DMS 273 (cell line): Measurements from ENCODE around the gene MYO10.
A peak's percentile ranks its signal among the peaks of the same experiment; 100 is the strongest.

Experiments used
- DNase-seq: peaks from one replicate; lab custom pipeline; 2025; ENCODE audit not compliant: unreplicated experiment; lab: John Stamatoyannopoulos, UW

MYO10 gene

DNA sequence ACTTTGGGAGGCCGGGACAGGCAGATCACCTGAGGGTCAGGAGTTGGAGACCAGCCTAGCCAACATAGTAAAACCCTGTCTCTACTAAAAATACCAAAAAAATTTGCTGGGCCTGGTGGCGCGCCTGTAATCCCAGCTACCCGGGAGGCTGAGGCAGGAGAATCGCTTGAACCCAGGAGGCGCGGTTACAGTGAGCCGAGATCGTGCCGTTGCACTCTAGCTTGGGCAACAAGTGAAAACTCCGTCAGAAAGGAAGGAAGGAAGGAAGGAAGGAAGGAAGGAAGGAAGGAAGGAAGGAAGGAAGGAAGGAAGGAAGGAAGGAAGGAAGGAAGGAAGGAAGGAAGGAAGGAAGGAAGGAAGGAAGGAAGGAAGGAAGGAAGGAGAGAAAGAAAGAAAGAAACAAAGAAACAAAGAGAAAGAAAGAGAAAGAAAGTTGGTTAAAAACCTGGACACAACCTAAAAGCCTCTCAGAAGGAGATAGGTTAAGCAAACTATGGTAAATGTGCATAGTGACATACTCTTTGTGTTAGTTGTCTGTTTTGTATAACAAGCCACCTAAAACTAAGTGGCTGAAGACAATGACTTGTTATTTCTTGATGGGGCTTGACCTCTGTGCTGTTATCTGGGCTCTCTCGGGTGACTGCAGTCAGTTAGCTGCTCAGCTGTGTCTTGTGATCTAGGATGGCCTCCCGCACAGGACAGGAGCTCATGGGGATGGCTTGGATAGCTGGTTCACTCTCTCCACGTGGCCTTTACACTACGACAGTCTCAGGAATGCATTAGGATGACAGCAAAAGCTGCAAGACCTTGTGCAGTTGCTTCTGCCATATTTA lies 8.0 kb upstream of the MYO10 start:
- no peak for DNase-seq

DNA sequence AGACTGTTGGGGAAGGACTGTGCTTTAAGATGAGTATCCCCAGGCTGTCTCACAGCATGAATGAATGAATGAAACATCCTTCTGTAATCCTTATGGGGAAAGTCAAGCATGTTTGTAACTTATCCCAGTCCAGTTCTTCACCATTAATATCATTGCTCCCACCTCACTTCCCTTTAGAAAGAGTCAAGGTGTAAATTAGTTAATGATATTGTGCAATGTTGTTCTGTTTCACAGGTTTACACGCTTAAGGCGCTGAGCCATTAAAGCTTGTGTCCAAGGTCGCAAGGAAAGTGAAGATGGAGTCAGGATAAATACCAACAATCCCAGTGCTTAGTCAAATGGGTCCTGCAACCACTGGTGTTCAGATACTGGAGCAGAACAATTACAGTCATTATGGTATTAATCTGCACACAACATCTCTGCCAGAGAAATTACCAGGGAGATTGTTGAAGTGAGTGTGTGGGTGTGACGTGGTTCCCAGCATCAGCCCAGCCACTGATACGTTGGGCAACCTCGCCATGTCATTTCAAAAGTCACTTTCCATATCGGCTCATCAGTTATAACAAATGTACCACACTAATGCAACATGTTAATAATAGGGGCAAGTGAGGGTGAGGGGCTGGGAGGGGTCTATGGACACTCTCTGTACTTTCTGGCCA lies 1.5 kb upstream of the MYO10 start:
- DNase-seq = no peak

DNA sequence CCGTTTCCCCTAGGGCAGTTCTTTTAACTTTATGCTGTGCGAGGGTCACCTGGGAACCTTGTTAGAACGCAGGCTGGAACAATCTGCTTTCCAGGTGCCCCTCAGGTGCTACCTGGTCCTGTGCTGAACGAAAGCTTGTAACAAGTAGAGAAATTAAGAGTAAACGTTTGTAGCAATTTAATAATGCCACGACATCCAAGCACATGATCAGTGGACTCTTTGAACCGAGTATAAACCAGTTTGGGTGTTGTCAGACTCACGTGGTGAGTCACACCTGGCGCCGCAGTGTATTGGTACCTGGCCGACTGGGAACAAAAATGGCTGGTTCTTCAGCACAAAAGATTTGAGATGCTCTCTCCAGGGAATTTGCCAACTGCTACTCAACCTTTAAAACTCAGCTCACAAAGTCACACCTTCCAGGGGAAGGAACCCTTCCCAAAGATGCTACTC lies 926 bp upstream of the MYO10 start:
- DNase-seq = no peak

DNA sequence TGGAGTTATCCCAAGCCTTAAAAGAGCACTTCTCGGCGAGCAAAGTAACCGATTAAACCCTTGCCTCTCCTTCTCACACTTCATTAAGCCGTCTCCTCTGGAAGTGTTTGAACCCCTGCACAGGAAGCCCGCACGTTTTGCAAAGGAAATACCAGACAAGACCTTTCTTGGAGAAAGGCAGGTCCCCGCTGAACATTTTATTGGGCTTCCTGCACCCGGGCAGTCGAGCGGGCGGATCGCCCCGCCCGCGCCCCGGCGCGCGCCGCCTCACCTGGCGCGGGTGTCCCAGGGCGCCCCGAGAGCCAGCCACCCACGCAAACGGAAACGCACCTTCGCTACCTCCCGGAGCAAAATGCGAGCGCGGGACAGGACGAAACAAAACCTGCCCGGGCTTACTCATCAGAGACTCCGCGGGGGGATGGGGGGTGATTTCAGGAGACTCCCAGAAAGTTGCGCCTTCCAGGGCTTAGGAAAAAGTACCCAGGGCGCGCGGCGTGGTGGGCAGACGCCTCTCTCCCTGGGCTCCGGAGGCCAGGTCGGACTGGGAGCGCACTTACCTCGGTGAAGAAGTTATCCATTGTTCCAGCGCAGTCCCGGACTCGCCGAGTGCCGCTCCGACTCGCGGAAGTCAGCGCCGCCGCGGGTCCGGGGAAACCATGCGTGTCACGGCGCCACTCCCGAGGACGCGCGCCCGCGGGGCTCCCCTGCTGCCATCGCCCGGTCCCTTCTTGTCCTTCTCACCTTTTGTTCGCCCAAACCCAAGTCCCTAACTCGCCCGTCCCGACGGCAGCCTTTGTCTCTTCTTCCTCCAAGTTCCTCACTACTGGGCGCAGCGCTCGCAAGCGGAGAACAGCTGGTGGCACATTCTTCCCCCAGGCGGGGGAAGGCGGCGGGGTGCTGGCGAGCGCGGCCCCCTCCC lies 598 bp downstream of the MYO10 start:
- DNase-seq = peak; percentile 83

DNA sequence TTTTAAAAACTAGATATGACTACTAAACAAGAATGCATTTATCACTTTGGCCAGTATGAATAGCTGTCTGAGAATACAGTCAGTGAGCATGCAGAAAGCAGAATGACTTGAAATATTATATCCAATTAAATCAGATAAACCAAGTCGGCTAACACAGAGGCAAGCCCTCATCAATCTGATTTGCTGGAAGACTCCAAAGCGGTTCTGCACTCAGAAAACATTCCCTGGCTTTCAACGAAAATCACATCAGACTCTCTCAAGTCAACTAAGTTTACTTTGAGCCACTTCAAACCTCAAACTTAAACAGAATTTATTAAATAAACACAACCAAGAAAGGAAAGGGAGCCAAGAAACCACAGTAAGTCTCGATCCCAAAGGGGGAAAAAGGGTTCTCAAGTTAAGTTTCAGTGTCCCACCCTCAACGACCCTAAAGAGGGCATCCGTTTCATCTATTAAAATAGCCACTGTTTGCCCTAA lies 1.4 kb downstream of the MYO10 start:
- DNase-seq = peak; percentile 45

DNA sequence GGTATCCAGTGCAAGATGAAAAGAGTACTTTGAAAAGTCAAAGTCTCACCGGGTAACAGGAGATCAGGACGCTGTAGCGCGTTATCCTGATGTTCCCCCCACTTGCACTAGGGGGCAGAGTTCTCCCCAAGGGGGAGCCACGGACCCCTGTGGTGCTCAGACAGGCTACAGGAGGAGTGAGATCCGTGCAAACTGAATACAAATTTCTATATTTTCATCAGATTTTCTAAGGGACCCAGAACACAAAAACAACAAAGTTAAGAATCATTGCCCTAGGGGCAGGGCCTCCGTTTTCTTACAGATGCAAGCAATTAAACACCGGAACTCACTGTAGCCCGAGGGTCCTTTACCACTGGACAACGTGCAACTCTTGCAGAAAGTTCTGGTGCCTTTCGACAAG lies 2.0 kb downstream of the MYO10 start:
- peak; percentile 77 for DNase-seq

DNA sequence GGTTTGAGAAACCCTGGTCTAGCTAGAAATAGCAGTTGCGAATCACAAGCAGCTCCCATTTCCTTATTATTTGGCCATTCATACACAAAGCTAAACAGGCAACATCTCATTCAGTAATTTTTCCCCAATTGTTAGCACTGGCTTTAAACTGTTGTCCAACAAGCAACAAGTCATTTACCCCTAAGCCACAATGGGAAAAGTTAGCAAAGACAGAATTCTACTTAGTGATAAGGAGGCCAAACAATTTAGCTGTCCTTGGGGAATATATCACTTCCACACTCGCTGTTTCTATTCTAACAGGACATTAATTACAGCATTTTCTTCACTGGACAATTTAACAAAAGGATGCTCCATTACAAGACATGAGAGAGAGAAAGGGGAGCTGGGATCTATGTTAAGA lies 2.8 kb downstream of the MYO10 start:
- no peak for DNase-seq

DNA sequence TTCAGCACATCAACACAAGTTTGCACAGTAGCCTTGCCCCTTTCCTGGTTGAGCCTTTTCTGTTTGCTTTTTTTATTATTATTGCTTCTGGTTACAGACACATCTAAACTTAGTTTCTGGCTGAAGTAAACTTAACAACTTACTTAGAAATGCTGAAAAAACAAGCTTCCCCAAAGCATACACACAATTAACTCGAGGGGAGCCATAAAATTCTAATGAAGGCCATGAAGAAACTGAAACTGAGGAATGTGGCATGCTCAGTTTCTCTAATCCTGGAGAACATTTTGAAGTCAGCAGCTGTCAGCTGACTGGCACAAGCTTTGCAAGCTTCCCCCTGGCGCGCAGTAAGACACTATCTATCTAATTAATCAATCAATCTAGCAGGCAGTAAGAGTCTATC lies 3.7 kb downstream of the MYO10 start:
- DNase-seq = no peak

DNA sequence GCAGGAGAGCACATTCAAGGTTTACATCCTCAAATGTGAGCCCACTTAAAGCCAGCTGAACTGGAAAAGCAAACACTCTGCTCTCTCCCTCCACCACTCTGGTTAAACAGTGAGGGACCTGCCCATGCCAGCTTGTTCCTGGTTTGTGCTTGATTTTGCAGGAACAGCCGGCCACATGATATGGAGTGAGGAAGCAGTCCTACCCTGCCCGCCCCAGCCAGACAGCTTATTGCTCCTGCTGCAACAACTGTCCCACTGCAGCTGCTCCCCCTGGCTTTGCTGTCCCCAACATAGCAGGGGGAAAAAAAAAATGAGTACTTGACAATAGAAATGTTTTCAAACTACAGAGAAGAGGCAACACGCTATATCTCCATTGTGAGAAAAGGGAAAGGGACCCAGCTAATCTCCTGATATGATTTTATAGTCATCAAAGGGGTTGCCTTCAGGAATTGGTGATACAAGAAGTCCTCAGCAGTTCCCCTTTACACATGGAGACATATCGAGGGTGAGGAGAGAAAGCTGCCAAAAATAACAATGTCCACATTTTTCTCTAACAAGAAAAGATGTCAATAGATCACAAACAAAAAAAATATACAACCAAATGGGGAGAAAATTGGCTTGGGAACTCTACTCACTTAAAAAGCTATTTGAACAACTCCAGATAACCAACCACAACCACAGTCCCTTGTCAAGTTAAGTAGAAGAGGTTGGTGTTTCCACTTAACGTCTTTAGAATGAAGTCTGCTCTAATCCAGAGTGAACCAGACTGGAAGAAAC lies 4.6 kb downstream of the MYO10 start:
- peak; percentile 49 for DNase-seq

DNA sequence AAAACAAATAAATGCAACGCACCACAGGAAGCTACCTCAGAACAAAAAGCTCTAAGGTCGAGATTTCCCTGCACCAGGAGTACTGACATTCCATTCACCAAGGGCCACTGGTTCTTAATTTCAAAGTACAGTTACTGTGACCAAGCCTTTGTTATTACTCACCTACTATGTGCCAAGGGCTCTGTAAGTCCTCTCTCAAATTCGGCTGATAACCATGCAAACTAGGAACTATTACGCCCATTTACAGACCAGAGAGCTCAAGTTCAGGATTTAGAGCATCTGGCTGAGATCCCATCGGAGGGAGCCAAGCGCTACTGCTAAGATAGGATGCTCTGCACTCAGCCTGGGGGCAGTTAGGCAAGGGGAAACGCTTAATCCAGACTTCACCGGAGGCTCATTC lies 5.6 kb downstream of the MYO10 start:
- DNase-seq = no peak

DNA sequence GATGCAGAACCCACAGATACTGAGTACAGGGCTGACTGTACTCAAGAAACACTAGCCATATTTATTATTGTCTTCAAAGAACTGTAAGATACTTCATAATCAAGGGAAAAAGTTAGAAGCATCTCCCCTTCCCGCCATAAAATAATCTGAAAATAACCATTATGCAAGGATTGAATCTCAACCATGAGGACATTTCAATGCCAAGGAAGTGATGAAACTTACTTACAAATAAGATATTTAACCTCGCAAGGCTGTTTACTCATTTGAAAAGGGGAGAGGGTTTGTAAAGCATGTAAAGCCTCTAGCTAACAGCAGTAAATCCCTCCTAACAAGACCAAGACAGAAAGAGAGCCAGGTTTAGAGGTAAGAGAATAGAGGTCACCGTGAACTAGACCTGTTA lies 6.3 kb downstream of the MYO10 start:
- no peak for DNase-seq

DNA sequence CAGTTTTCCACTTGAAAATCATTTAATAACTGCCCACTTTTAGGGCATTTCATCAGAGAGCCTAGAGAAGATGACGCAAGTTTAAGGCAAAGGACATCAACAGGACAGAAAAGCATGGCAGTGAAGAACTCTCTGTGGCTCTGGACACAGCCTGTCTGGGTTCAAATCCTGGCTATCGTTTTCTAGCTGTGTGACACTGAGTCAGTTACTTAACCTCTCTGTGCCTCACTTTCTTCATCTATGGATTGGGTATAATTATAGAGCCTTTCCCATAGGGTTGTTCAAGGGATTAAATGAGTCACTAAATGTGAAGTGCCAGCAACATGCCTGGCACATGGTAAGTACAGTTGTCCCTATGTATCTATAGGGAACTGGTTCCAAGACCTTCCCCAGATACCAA lies 6.7 kb downstream of the MYO10 start:
- DNase-seq = no peak

DNA sequence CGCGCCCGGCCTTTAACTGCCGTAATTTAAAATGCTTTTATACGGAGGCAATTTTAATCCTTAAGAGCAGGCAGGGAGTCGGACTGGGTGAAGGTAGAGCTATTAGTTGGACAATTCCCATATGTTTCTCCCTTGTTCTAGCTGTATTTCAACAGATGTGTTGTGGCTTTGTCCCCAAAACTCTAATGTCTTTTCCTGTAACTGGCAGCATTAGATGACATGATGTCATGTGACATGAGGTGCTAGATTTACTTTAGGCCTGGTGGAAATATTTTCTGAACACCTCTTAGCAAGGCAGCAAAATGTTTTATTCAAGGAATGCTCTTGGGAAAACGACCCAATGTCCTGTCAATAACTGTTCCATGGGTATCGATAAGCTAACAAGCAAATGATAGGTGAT lies 8.5 kb downstream of the MYO10 start:
- DNase-seq = no peak

DNA sequence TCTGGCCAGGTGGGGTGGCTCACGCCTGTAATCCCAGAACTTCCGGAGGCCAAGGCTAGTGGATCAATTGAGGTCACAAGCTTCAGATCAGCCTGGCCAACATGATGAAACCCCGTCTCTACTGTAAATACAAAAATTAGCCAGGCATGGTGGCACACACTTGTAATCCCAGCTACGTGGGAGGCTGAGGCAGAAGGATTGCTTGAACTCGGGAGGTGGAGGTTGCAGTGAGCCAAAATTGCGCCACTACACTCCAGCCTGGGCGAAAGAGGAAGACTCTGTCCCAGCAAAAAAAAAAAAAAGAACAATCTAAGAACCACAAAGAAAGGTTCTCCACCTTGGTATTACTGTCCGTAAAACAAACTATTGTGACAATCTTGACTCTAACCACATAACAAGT lies 9.7 kb downstream of the MYO10 start:
- DNase-seq = no peak

DNA sequence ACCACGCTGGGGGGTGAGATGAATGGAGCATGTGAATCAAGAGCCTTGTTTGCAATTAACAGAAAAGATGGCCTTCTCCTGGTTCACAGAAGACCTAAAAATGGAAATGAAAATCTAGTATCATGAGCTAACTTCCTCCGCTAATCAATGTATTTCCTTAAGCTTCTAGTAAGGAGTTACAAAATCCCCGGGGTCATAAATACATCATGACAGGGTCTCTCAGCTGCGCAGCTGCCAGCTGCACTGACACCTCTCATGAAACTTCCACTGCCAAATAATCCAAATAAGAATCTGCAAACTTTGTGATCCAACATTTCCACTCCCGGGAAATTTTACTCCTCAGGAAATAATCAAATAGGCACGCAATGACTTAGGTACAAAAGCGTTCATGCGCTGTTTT lies 11.9 kb downstream of the MYO10 start:
- DNase-seq = no peak

DNA sequence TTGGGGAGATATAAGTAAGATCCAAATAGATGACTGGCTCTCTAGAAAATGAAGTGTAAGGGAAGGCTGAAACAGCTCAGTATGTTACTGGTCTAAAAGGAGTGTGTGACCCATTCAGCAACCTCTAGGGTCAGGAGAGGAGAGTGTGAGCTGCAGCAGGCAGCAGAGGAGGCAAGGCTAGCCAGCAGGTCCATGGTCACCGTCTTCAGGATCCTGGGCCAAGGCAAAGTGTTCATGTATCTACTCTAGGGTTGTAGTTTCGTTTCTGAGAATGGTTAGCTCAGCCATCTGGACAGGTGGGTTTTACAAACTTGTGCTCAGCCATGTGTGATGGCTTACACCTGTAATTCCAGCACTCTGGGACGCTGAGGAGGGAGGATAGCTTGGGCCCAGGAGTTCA lies 13.7 kb downstream of the MYO10 start:
- DNase-seq = no peak

DNA sequence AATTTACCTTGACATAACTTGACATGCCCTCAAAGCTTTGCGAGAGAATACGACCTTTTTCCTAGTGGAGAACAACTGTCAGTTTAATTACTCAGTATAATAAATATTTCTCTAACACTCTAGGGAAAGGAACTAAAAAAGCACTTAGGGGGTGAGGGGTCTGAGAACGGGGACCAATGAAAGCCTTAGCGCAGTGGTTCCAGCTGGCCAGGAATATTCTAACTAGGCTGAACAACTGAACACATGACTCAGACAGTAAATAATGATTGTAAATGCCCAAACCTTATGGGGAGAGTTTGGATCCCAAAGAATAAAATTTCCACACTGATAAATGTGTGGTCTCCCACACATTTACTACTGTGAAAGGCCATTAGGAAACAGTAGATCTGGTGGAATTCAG lies 14.9 kb downstream of the MYO10 start:
- no peak for DNase-seq

DNA sequence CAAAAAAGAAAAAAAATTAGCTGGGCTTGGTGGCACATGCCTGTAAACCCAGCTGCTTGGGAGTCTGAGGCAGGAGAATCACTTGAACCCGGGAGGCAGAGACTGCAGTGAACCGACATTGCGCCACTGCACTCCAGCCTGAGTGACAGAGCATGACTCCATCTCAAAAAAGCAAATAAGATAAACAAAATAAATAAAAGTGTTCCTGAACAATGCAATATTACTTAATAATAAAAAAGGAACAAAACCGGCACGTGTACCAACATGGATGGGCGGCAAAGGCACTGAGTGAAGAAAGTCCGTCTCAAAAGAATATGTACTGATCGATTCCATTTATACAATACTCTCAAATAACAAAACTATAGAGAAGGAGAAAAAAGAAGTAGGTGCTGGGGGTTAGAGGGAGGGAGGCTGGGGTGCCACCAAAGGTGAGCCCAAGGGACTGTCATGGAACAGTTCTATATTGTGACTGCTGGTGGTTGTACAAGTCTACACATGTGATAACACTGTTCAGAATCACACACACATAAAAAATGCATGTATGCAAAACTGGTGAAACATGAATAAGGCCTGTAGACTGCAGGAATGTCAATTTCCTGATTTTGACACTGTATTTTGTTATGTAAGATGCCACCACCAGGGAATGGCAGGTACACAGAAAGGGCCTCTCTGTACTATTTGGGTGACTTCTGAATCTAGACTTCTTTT lies 15.8 kb downstream of the MYO10 start:
- no peak for DNase-seq

DNA sequence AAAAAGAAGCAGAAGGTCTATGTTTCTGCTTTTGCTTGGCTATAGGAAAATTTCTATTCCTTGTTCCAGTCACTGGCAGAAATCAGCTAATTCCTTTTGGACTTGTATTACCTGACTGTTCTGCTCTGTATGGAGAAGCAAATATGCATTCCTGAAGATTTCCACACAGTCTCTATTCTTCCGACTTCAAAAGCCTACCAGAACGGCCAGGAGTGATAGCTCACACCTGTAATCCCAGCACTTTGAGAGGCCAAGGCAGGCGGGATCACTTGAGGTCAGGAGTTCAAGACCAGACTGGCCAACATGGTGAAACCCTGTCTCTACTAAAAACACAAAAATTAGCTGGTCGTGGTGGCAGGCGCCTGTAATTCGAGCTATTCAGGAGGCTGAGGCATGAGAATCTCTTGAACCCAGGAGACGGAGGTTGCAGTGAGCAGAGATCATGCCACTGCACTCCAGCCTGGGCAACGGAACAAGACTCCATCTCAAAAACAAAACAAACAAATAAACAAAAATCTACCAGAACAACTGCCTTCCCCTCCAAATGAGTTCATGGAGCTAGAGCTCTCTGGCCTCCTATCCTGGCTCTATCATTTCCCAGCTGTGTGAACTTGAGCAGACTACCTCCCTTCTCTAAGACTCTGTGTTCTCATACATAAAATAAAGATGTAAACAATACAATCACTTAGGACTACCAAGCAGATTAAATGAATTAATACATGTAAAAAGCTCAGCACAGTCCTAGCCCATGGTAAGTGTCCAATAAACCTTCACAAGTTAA lies 17.0 kb downstream of the MYO10 start:
- DNase-seq = no peak
